HL-60/S4 treated with phorbol 12-myristate 13-acetate at 8.2 ng/mL for 4 days and 3 days (cell line): Measurements from ENCODE around the gene TOR1A.

Experiments used
- in situ Hi-C: fragments of 300-500 bp; cut with MboI; formaldehyde crosslinking; loops from 2 replicates; pipeline ENCODE4 v1.15.0; 2022; ENCODE audit warnings: low sequenced_read_pairs

Gene TOR1A, protein sequence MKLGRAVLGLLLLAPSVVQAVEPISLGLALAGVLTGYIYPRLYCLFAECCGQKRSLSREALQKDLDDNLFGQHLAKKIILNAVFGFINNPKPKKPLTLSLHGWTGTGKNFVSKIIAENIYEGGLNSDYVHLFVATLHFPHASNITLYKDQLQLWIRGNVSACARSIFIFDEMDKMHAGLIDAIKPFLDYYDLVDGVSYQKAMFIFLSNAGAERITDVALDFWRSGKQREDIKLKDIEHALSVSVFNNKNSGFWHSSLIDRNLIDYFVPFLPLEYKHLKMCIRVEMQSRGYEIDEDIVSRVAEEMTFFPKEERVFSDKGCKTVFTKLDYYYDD

DNA sequence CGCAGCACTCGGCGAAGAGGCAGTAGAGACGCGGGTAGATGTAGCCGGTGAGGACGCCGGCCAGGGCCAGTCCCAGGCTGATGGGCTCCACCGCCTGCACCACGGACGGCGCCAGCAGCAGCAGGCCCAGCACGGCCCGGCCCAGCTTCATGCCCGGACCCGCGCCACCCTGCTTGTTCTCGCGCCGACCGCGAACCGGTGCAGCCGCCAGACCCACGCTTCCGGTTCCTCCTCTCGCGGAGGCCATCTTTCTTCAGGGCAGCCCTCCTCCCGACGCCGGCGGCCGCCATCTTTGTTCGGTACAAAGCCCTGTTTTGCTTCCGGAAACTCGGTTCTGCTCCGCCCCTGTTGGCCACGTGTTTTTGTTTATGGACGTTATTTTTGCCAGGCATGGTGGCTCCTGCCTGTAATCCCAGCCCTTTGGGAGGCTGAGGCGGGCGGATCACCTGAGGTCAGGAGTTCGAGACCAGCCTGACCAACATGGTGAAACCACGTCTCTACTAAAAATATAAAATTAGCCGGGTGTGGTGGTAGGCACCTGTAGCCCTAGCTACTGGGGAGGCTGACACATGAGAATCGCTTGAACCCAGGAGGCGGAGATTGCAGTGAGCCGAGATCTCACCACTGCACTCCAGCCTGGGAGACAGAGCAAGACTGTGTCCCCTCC, at the start of gene TOR1A:
TOR1A (minus strand) TSS at position 202 of the 667 bp plus-strand sequence; CDS start at position 151, 51 bp downstream.
- in situ Hi-C loops = no loop called here

DNA sequence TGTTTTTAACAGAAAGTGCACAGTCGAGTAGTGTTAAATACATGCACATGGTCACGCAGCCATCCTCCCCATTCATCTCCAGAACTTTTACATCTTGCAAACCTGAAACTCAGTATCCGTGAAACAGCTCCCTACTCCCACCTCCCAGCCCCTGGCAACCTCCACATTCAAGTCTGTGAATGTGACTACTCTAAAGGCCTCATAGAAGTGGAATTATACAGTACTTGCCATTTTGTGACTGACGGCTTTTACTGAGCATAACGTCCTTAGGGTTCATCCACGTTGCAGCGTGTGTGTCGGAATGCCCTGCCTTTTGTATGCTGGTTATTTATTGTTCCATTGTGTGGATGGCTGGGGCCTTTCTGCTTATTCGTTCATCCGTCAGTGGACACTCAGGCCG, 47.1 kb upstream of the TOR1A start:
- in situ Hi-C loops = no loop called here

DNA sequence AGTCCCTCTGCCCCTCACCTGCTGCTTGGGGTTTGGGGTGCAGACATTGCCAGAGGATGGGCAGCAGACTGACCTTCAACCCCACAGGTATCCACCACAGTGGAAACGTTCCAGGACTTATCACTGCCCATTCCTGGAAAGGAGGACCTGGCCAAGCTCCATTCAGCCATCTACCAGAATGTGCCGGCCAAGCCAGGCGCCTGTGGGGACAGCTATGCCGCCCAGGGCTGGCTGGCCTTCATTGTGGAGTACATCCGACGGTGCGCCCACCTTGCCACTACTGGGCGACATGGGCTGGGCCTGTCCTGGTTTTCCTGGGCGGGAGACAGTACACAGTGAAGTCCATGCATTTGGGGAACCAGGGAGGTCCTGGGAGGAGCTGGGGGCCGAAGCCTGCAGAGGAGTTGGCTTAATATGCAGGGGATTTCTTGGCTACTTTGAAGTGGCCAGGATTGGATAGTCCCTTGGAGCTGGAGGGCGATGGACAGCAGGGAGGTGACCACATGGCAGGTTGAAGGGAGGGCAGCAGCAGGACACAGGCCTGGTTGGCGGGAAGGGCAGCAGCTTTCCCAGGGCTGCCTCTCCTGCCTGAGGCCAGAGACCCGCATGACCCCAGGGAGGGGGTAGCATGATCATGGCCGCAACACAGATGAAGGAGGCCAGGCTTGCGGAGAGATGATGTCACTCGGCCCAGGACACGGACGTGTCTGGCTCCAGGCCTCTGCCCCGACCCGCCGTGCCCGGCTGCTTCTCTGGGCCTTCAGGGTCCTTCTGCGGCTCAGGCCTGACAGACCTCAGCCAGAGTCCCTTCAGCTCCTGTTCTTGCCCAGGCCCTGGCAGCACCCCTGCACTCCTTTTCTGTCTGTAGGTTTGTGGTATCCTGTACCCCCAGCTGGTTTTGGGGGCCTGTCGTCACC, 45.9 kb upstream of the TOR1A start:
- in situ Hi-C loops = no loop called here

DNA sequence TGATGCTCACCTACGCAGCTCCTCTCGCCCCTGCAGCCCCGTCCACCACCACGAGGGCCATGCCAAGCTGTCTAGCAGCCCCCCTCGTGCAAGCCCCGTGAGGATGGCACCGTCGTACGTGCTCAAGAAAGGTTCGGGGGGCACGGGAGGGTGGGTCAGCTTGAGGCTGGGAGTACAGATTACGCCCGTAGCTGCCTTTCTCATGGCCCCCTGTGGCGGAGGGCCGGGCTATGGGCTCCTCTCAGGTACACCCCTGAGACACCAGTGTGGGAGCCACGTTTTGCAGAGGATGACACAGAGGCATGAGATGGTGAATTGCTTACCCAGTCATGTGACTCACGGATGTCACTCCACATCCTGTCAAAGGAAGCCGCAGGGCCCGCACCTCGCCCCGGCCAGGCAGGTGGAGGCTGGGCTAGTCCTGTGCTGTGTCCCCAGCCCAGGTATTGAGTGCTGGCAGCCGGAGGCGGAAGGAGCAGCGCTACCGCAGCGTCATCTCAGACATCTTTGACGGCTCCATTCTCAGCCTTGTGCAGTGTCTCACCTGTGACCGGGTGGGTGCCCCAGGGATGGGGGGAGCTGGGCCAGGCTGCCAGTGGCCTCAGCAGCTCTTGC, 45.0 kb upstream of the TOR1A start:
- in situ Hi-C loops = no loop called here

DNA sequence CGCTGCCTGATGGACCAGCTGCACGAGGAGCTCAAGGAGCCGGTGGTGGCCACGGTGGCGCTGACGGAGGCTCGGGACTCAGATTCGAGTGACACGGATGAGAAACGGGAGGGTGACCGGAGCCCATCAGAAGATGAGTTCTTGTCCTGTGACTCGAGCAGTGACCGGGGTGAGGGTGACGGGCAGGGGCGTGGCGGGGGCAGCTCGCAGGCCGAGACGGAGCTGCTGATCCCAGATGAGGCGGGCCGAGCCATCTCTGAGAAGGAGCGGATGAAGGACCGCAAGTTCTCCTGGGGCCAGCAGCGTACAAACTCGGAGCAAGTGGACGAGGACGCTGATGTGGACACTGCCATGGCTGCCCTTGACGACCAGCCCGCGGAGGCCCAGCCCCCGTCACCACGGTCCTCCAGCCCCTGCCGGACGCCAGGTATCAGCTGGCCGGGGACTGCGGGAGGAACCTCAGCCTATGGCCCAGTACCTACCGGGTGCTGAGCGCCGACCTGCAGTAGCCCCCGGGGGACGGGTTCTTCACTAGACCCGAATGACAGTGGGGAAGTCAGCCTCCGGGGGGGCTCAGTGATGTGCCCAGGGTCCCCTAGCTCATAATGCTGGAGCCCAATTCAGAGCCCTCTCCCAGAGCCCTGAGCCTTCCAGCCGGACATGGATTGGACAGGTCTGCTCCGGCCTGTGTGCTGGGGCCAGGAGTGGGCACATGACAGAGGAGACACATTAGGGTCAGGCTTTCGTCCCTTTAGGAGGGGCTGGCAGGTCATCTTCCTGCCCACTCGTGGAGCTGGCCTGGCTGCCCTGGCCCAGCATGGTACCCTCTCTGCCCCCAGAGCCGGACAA, 44.3 kb upstream of the TOR1A start:
- in situ Hi-C loops = no loop called here

DNA sequence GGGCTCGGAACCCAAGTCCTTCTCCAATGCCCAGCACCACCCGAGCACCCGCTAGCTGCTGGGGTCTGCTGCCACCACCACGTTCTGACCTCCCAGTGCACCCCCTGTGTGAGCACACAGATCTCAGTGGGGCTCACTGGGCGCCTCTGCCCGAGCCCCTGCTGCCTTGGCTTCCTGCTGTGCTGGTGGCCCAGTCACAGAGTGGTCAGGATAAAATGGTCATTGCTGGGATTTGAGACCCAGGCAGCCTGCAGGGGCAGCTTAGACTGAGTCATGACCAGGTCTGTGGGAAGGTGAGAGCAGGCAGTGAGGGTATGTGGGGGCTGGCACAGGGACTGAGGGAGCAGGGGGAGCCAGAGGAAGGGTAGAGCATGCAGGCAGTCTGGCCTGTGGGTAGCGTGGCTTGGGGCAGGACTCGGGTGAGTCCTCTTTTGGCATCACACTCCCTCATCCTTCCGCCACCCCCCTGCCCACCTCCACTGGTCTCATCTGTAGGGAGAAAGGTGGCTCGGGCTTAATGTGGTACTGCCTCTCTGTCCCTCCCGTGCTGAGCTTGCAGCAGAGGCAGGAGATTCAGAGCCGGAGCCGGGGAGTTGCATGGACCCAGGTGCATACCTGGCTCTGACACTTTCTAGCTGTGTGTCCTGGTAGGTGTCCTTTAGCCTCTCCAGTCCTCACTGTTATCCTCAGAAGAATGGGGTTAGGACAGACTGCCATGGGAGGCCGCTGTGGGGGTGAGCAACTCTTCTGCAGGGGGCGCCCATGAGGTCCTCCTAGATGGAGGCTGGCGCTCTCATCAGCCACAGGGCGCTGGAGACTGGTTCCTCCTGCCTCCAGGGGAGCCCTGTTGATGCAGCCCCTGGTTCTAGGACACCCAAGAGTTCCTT, 43.4 kb upstream of the TOR1A start:
- in situ Hi-C loops = no loop called here

DNA sequence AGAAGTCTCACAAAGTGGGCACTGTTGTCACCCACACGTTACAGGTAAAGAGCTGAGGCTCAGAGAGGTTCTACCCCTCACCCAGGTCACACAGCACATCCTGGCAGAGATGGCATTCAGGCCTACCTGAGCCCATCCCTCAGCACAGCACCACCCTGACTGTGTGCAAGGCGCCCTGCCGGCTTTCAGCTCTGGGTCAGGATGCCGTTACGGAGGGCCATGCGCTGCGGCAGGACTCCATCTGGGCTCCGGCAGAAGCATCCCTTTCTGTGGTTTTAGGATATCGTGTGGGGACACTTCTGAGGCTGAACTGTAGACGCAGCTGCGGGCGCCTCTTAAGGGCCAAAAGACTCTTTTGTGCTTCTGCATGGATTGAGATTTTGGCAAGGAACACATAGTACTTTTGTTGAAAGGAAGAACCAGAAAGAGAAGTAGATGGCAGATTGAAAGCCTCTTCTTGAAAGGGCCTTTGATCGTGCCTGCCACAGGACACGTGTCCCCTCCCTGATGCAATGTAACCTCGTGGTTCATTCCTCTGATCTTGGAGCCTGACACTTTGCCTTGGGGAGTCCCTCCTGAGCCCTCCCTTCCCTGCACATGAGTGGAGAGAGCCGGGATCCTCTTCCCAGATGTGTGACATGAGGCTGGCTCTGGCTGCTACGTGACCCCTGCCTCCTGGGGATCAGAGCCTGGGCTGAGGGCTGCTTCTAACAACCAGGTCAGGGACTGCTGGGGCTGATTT, 42.6 kb upstream of the TOR1A start:
- in situ Hi-C loops = no loop called here

DNA sequence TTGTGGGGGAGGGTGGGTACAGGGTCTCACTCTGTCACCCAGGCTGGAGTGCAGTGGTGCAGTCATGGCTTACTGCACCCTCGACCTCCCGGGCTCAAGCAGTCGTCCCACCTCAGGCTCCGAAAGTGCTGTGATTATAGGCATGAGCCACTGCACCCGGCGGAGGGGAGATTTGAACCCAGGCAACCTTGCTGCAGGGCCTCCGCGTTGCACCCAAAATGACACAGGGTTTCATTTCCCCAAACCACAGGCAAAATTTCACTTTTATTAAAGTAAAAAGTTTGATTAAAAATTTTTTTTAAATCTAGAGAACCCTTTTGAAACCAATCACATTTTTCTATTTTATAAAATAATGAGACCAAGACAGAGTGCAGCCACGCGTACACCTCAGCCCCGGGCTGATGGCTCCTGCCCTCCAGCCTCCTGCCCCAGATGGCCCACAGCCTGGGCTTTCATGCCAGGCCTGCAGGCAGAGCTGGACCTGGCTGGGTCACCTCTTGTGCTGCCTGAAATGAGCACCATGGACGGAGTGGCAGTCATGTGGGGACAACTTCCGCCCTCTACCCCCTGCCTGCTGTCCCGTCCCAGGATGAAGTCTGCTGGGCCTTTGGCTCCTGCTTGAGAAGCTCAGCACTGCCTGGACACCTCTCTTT, 41.9 kb upstream of the TOR1A start:
- in situ Hi-C loops = no loop called here

DNA sequence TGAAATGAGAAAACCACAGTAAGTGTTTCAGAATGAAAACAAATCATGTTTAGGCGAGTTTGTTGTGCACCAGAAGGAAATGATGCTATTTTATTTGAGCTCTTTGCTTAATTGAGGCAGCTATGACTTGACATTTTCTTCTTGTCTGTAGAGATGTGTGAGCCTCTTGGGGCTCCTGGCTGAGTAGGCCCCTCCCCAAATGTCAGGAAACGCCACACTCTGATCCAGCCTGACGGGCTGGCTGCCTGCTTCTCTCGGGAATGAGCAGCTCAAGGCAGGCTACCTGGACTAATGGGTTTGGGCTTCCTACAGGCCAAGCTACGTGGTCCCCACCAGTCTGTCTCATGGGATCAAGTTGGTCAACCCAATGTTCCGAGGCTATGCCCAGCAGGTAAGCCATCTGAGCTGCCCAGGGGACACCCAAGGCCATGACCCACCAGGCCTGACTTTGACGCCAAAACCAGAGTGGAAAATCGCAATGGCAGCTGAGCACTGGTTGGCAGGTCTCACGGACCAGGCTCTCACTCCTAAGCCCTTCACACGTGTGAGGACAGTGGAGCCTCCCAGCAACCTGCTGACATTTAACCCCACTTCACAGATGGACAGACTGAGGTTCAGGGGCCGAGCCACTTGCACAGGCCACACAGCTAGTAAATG, 41.2 kb upstream of the TOR1A start:
- in situ Hi-C loops = no loop called here

DNA sequence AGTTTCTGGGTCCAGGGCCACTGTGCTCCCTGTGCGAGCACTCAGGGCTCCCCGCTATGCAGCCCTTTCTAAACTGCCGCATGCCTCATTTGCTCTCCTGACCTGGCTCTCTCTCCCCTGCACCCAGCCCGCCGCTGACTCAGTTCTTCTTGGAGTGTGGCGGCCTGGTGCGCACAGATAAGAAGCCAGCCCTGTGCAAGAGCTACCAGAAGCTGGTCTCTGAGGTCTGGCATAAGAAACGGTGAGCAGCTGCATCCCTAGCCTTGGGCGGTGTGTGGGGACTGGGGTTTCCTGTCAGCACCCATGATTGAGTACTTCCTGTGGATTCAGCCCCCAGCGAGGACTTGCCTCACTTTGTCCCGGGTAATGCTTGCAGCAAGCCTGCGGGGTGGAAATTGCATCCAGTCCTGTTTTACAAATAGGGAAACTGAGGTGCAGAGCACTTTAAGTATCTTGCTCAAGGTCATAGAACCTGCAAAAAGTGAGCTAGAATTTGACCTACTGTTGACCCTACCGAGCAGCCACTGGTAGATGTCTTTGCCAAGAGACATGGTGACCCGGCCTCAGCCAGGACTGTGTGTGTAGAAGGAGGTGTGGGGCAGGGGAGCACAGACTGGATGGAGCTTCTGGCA, 39.2 kb upstream of the TOR1A start:
- in situ Hi-C loops = no loop called here

DNA sequence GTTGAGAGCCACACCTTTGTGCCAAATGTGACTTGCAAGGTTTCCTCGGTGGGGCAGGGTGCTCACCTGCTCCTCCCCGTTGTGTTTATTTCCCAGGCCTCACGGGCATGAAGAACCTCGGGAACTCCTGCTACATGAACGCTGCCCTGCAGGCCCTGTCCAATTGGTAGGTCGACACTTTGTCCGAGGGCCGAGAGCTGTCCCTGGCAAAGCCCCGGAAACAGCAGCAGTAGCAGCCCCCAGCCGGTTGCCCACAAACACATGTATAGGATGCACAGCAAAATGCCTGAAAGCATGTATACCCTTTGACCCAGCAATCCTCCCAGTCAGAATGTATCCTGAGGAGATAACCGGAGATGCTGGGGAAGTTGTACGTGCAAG, 37.5 kb upstream of the TOR1A start:
- in situ Hi-C loops = no loop called here

DNA sequence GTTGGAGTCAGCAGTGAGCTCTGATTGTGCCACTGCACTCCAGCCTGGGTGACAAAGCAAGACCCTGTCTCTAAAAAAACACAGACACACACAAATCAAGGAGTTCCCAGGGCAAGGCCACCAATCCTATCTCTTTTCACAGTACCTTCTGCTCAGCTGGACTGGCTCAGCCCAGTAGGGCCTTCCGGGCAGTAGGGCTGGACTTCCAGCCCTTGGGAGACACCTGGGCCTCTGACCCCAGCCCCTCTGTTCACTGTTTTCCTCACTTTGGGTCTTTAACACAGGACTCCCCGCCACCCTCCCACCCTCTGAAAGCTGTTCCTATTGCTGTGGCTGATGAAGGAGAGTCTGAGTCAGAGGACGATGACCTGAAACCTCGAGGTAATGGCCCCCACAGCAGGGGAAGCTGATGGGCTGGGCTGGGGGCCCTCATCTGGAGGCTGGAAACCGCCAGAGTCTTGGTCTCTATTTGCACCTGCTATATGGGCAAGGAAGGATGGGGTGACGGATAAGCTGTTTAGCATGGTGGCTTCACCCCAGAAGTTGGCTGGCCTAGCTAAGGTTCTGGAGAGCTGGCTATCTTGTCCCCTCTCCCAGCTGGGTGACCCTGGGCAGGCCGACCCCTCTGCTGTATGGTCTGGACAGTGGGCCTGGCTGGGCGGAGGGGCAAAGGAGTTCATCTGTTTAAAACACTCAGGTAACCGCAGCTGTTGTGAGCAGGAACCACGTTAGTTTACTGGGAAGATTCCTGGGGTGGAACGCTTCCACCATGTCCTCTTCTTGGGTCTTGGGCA, 36.9 kb upstream of the TOR1A start:
- in situ Hi-C loops = no loop called here

DNA sequence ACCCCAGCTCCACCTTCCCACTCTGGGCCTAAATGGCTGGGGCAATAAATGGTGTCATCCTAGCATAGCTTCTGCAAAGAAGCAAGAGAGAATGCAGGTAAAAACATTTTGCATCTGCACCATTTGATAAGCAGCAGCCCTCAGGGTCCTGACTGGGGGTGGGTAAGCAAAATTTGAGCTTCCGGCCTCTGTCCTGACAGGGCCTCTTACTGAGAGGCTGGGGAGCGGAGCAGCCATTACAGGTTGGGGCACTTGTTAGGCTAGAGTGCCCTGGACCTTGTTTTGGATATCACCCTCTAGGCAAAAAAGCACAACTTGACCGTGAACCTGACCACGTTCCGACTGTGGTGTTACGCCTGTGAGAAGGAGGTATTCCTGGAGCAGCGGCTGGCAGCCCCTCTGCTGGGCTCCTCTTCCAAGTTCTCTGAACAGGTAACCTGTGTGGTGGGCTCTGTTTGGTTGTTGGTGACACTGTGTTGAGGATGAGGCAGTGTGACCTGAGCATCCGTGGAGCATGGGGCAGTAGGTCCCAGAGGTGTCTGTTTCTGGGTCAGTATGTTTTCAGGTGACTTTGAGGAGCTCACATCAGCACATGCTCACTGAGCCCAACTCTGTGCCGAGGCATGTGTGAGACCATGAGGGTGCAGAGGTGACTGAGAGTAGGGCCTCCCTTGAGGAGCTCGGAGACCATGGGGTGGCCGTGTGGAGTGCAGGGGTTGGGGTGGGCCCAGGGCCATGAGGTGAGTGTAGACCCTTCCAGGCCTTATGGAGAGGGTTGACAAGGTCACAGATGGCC, 34.4 kb upstream of the TOR1A start:
- in situ Hi-C loops = no loop called here

DNA sequence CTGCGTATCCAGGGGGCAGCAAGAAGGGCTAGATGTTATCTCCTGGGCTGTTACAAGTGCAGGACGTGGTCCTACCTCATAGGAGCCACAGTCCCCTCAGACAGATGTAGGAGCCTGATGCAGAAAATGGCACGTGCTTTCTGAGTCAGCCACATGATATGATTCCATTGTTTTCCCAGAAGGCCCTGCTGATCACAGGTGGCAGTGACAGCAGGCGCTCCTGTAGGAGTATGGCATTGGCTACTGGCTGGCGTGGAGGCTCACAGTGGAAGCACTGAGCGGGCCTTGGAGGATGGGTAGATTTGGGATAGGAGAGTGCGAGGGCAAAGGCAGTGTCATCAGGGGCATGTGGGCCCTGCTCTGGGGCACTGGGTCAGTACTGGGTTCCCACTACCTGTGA, 33.3 kb upstream of the TOR1A start:
- in situ Hi-C loops = no loop called here

DNA sequence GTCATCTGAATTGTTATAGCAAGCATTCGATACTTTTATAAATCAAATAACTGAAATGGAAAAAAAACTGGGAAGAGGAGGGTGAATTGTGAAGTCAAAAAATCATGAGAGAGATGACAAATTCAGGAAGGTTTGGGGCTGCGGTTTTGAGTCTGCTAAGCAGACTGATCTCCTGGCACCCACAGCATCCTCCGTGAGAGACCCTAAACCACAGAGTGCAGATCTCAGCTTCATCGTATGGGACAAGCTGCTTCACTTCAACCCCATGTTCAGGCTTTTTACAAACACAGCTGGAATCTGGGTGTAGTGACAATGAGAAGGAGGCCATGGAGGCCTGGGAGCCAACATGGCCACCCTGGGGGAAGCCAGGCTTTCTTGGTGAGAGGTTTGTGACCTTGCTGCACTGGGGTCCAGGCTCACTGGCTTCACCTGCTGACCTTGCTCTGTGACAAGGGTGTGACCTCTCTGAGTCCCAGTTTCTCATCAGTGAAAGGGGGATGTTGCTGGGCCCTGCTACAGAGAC, 30.7 kb upstream of the TOR1A start:
- in situ Hi-C loops = no loop called here
